ENCODE data around the gene AKT1. TPM values are rescaled to one million over a fixed set of nuclear protein-coding genes. Genes with fewer than 3 reads are reported as not detected.
A peak's percentile ranks its signal among the peaks of the same experiment; 100 is the strongest.

AKT1 gene
- total RNA-seq, 2 experiments from 2014 or later = 116 to 121 TPM

GRCh38 chr14:104826861-104827176 is 31.3 kb upstream of the AKT1 start:
- H3K27me3 Mint-ChIP-seq = peaks cover 13% of the 10 kb centered on the region
- ChIA-PET CTCF (interaction anchor here (1.0 to 3.5 kb wide), 8 partner anchors 13 to 75 kb away, joined by 3 to 79 read pairs (median 6); partner anchors contain the start of gene SIVA1), POLR2A (interaction anchor here (1.1 to 1.2 kb wide), 2 partner anchors 32 to 56 kb away, joined by 3 to 6 read pairs; no protein-coding TSS in a partner anchor)
- no peak overlapping the region for H3K27ac Mint-ChIP-seq
- peak overlapping the region; percentile 64 for H3K4me3 Mint-ChIP-seq
- TF ChIP-seq, protein P1, sequence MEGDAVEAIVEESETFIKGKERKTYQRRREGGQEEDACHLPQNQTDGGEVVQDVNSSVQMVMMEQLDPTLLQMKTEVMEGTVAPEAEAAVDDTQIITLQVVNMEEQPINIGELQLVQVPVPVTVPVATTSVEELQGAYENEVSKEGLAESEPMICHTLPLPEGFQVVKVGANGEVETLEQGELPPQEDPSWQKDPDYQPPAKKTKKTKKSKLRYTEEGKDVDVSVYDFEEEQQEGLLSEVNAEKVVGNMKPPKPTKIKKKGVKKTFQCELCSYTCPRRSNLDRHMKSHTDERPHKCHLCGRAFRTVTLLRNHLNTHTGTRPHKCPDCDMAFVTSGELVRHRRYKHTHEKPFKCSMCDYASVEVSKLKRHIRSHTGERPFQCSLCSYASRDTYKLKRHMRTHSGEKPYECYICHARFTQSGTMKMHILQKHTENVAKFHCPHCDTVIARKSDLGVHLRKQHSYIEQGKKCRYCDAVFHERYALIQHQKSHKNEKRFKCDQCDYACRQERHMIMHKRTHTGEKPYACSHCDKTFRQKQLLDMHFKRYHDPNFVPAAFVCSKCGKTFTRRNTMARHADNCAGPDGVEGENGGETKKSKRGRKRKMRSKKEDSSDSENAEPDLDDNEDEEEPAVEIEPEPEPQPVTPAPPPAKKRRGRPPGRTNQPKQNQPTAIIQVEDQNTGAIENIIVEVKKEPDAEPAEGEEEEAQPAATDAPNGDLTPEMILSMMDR (IDR thresholded peaks at IDR 0.05) = no peak
- ATAC-seq (no peak), DNase-seq (no peak)
- intact Hi-C loops (cut with micrococcal nuclease) = no loop called here
- peaks cover 16% of the 10 kb centered on the region for H3K4me1 Mint-ChIP-seq (ENCODE audit: low read depth)
- no peaks in the 10 kb centered on the region for H3K36me3 Mint-ChIP-seq (ENCODE audit: low read depth)
- peaks cover 6% of the 10 kb centered on the region for H3K9me3 Mint-ChIP-seq

GRCh38 chr14:104826189-104826860 is 30.8 kb upstream of the AKT1 start:
- peak overlapping the region; percentile 68 for H3K4me3 Mint-ChIP-seq
- DNase-seq = peak; percentile 92
- peaks cover 6% of the 10 kb centered on the region for H3K9me3 Mint-ChIP-seq
- CTCF ChIA-PET = interaction anchor here (0.8 to 3.5 kb wide), 17 partner anchors 13 to 139 kb away, joined by 3 to 79 read pairs (median 4); partner anchors contain the start of genes SIVA1 and ZBTB42
- peak; percentile 92 for ATAC-seq
- H3K27me3 Mint-ChIP-seq = peaks cover 13% of the 10 kb centered on the region
- POLR2A ChIA-PET = interaction anchor here (0.9 to 1.2 kb wide), 4 partner anchors 25 to 63 kb away, joined by 3 to 6 read pairs (median 4); partner anchors contain the start of gene ZBTB42
- intact Hi-C loops (cut with micrococcal nuclease) = no loop called here
- peaks cover 16% of the 10 kb centered on the region for H3K4me1 Mint-ChIP-seq (ENCODE audit: low read depth)
- TF ChIP-seq, protein P1 (IDR thresholded peaks at IDR 0.05) = peak; percentile 76
- no peaks in the 10 kb centered on the region for H3K36me3 Mint-ChIP-seq (ENCODE audit: low read depth)
- no peak overlapping the region for H3K27ac Mint-ChIP-seq

DNA sequence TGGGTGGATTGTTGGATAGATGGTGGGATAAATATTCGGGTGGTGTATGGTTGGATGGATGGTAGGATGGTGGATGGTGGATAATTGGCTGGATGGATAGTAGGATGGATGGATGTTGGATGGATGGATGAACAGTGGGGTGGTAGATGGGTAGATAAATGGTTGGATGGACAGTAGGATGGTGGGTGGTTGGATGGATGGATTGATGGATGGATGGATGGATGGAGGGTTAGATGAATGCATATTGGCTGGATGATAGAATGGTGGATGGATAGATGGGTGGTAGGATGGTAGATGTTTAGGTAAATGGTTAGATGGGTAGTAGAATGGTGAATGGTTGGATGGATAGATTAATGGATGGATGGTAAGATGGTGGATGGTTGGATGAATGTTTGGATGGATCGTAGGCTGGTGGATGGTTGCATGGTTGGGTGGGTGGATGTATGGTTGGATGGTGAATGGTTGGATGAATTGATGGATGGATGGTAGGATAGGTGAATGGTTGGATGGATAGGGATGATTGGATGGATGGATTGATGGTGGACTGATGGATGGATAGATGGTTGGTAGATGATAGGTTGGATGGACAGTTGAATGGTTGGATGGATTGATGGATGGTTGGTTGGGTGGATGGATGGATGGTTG is 28.9 kb upstream of the AKT1 start:
- DNase-seq (no peak), ATAC-seq (no peak)
- ChIA-PET CTCF (interaction anchor here (3.5 kb wide), 1 partner anchor 54 kb away, joined by 79 read pairs; no protein-coding TSS in a partner anchor), POLR2A (no interaction called here)
- H3K4me1 Mint-ChIP-seq (ENCODE audit: low read depth) = peaks cover 16% of the 10 kb centered on the region
- H3K27me3 Mint-ChIP-seq = peaks cover 13% of the 10 kb centered on the region
- H3K4me3 Mint-ChIP-seq = no peak overlapping the region
- no peak overlapping the region for H3K27ac Mint-ChIP-seq
- peaks cover 6% of the 10 kb centered on the region for H3K9me3 Mint-ChIP-seq
- intact Hi-C loops (cut with micrococcal nuclease) = no loop called here
- TF ChIP-seq, protein P1 (IDR thresholded peaks at IDR 0.05) = no peak
- H3K36me3 Mint-ChIP-seq (ENCODE audit: low read depth) = no peaks in the 10 kb centered on the region

DNA sequence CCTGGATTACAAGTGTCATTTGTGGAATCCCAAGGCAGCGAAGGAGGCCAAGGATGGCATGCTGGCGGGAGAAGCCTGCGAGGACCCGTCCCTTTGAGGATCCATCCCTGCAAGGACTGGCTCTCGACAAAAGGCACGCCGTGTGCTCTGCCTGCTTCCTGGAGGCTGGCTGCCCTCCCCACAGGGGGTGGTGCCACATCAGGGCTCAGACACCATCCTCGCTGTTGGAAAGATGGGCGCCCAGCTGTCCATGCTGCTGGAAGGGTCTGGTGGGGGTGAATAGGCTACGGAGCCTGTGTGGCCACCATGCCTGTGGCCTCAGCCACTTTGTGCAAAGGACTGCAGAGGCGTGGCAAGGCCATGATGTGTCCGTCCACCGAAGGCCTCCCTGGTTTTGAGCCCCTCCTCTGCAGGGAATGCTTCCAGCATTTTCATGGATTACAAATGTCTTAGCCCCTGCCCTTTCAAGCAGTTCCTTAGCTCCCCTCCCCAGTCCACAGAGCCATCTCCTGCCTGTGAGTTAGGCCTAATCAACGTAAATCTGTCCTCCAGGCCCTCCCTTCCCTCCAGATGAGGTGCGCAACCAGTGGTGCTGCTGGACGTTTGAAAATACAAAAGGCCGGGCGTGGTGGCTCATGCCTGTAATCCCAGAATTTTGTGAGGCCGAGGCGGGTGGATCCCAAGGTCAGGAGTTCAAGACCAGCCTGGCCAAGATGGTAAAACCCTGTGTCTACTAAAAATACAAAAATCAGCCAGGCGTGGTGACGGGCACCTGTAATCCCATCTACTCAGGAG is 27.5 kb upstream of the AKT1 start:
- TF ChIP-seq, protein P1 (IDR thresholded peaks at IDR 0.05) = no peak
- intact Hi-C loops (cut with micrococcal nuclease) = no loop called here
- Mint-ChIP-seq H3K9me3 (peaks cover 6% of the 10 kb centered on the region), H3K27ac (no peak overlapping the region), H3K4me3 (no peak overlapping the region), H3K36me3 (ENCODE audit: low read depth) (peaks cover 5% of the 10 kb centered on the region), H3K4me1 (ENCODE audit: low read depth) (peaks cover 16% of the 10 kb centered on the region), H3K27me3 (peaks cover 13% of the 10 kb centered on the region)
- ATAC-seq = no peak
- CTCF ChIA-PET = no interaction called here
- POLR2A ChIA-PET = no interaction called here
- no peak for DNase-seq
